H1 (cell line): ENCODE data around the gene SNTG2. TPM values are rescaled to one million over a fixed set of nuclear protein-coding genes. Genes with fewer than 3 reads are reported as not detected.
"Not testable (repeated sequence)": the region's sequence is repeated elsewhere in the genome, so short reads cannot be mapped to it uniquely, and the experiment has no call there.

Experiments
- CTCF ChIA-PET: fragments of 300-600 bp; sonication (Branson Sonifier 250); formaldehyde crosslinking; loops from one replicate; lab custom pipeline; 2021; ENCODE audit not compliant: partially characterized antibody; lab: Charles Lee
- POLR2A ChIA-PET: fragments of 300-600 bp; sonication (Branson Sonifier 250); formaldehyde crosslinking; loops from one replicate; lab custom pipeline; 2021; ENCODE audit warnings: inconsistent platforms; ENCODE audit not compliant: partially characterized antibody; lab: Charles Lee
- DNase-seq, 2 experiments: peaks; one replicate each; pipeline versions ENCODE4 v3.0.0 to v3.0.0-alpha.2; 2010 to 2022; ENCODE audit warnings: low spot score in 2 of 2, low read depth in 1 of 2, mixed read lengths in 1 of 2
- FAIRE-seq: peaks from 2 replicates; lab custom pipeline; 2011; peaks lifted over from hg19 to GRCh38; lab: Jason Lieb, UNC
- H2AFZ ChIP-seq: 2 replicates; pipeline ENCODE4 v1.8.1; 2012; ENCODE audit warnings: low read length, inconsistent platforms
- H2AK5ac ChIP-seq: 2 replicates; pipeline ENCODE4 v1.6.1; 2013; ENCODE audit warnings: low read depth, low read length
- H2BK120ac ChIP-seq: replicated peaks from 2 replicates; pipeline ENCODE3; 2013; ENCODE audit warnings: low read depth, low read length, inconsistent platforms
- H2BK12ac ChIP-seq: 2 replicates; pipeline ENCODE4 v1.6.1; 2013; ENCODE audit warnings: low read depth, low read length
- H2BK15ac ChIP-seq: 2 replicates; pipeline ENCODE4 v1.6.1; 2013; ENCODE audit warnings: low read length
- H2BK20ac ChIP-seq: 2 replicates; pipeline ENCODE4 v1.6.1; 2013; ENCODE audit warnings: low read length
- H2BK5ac ChIP-seq: 2 replicates; pipeline ENCODE4 v1.6.1; 2013; ENCODE audit warnings: low read depth, low read length
- H3K14ac ChIP-seq: 2 replicates; pipeline ENCODE4 v1.6.1; 2013; ENCODE audit warnings: inconsistent platforms; ENCODE audit not compliant: insufficient read length
- H3K18ac ChIP-seq: 2 replicates; pipeline ENCODE4 v1.6.1; 2013; ENCODE audit warnings: low read length; ENCODE audit errors: extremely low read depth
- H3K23ac ChIP-seq: 2 replicates; pipeline ENCODE4 v1.6.1; 2013; ENCODE audit warnings: inconsistent platforms; ENCODE audit not compliant: insufficient read length
- H3K23me2 ChIP-seq: 2 replicates; pipeline ENCODE4 v1.6.1; 2013; ENCODE audit warnings: low read depth, low read length
- H3K27ac ChIP-seq: 2 replicates; pipeline ENCODE4 v1.6.1; 2011; ENCODE audit warnings: low read depth, low read length, inconsistent platforms
- H3K27me3 ChIP-seq, 4 experiments: replicated peaks in 1 of 4; 1 replicate in 1 of 4; 2 replicates in 3 of 4; pipeline versions ENCODE4 v1.6.1 to v1.8.1; 2011 to 2013; ENCODE audit warnings: low read length in 3 of 4, mild to moderate bottlenecking in 3 of 4, inconsistent platforms in 2 of 4, mixed read lengths in 2 of 4, moderate library complexity in 1 of 4; ENCODE audit not compliant: control insufficient read depth in 3 of 4, insufficient read depth in 3 of 4; ENCODE audit errors: extremely low read depth in 1 of 4
- H3K36me3 ChIP-seq, 4 experiments: 2 replicates each; pipeline versions ENCODE4 v1.6.1 to v1.8.1; 2011 to 2013; ENCODE audit warnings: mild to moderate bottlenecking in 4 of 4, low read length in 3 of 4, moderate library complexity in 2 of 4, control low read depth in 1 of 4, inconsistent platforms in 1 of 4; ENCODE audit not compliant: insufficient read depth in 4 of 4, control insufficient read depth in 2 of 4
- H3K4ac ChIP-seq: replicated peaks from 2 replicates; pipeline ENCODE3; 2013; ENCODE audit warnings: low read length, low read depth, mixed read lengths, inconsistent platforms; ENCODE audit not compliant: insufficient read length
- H3K4me1 ChIP-seq, 4 experiments: replicated peaks in 1 of 4; 1 replicate in 1 of 4; 2 replicates in 3 of 4; pipeline versions ENCODE4 v1.6.1 to v1.8.1; 2011 to 2013; ENCODE audit warnings: low read length in 3 of 4, inconsistent platforms in 2 of 4, mixed read lengths in 1 of 4; ENCODE audit not compliant: insufficient read depth in 4 of 4, control insufficient read depth in 3 of 4
- H3K4me2 ChIP-seq, 2 experiments: 2 replicates each; pipeline versions ENCODE4 v1.6.1 to v1.8.1; 2011 to 2013; ENCODE audit warnings: low read depth in 2 of 2, low read length in 2 of 2, control low read depth in 1 of 2, inconsistent platforms in 1 of 2, mild to moderate bottlenecking in 1 of 2; ENCODE audit not compliant: insufficient read depth in 1 of 2
- H3K4me3 ChIP-seq, 4 experiments: fragments of 200-600, 300-600 bp in 1 of 4; sonication (generic), shearing (Covaris generic), sonication (Bioruptor Twin) in 1 of 4; 2 replicates each; pipeline versions ENCODE4 v1.5.1 to v1.8.1; 2011 to 2016; ENCODE audit warnings: low read length in 4 of 4, low read depth in 3 of 4, control low read depth in 2 of 4, inconsistent platforms in 2 of 4, mild to moderate bottlenecking in 2 of 4, mixed read lengths in 1 of 4, moderate library complexity in 1 of 4; ENCODE audit not compliant: insufficient read depth in 2 of 4; ENCODE audit errors: extremely low read depth in 1 of 4
- H3K56ac ChIP-seq: replicated peaks from 2 replicates; pipeline ENCODE3; 2013; ENCODE audit warnings: low read depth, mild to moderate bottlenecking, mixed read lengths, low read length, inconsistent platforms; ENCODE audit not compliant: insufficient read length
- H3K79me1 ChIP-seq: 2 replicates; pipeline ENCODE4 v1.6.1; 2013; ENCODE audit warnings: low read depth, low read length, control low read depth
- H3K79me2 ChIP-seq, 2 experiments: 2 replicates each; pipeline versions ENCODE4 v1.6.1 to v1.8.1; 2012 to 2013; ENCODE audit warnings: low read length in 2 of 2, mild to moderate bottlenecking in 2 of 2, inconsistent platforms in 1 of 2; ENCODE audit not compliant: insufficient read depth in 2 of 2, control insufficient read depth in 1 of 2
- H3K9ac ChIP-seq, 4 experiments: replicated peaks in 1 of 4; 1 replicate in 1 of 4; 2 replicates in 3 of 4; pipeline versions ENCODE4 v1.6.1 to v1.8.1; 2011 to 2013; ENCODE audit warnings: low read depth in 3 of 4, low read length in 3 of 4, control low read depth in 2 of 4, mild to moderate bottlenecking in 2 of 4, moderate library complexity in 2 of 4, inconsistent platforms in 1 of 4; ENCODE audit errors: extremely low read depth in 1 of 4
- H3K9me3 ChIP-seq, 2 experiments: 2 replicates each; pipeline versions ENCODE4 v1.6.1 to v1.8.1; 2012 to 2013; ENCODE audit warnings: mild to moderate bottlenecking in 2 of 2, moderate library complexity in 2 of 2, control low read depth in 1 of 2, inconsistent platforms in 1 of 2, low read depth in 1 of 2, low read length in 1 of 2, mixed read lengths in 1 of 2; ENCODE audit not compliant: insufficient read depth in 2 of 2
- H4K20me1 ChIP-seq, 2 experiments: replicated peaks in 1 of 2; 2 replicates each; pipeline versions ENCODE3 to v1.8.1; 2011 to 2013; ENCODE audit warnings: inconsistent platforms in 2 of 2, low read length in 2 of 2, mild to moderate bottlenecking in 1 of 2; ENCODE audit not compliant: insufficient read depth in 2 of 2, control insufficient read depth in 1 of 2
- H4K5ac ChIP-seq: 2 replicates; pipeline ENCODE4 v1.6.1; 2013; ENCODE audit warnings: low read length, low read depth, mixed read lengths, inconsistent platforms; ENCODE audit not compliant: insufficient read length
- H4K8ac ChIP-seq: 2 replicates; pipeline ENCODE4 v1.8.0; 2013; ENCODE audit warnings: mild to moderate bottlenecking, moderate library complexity, low read length, inconsistent platforms; ENCODE audit not compliant: insufficient read depth; ENCODE audit errors: extremely low read depth
- H4K91ac ChIP-seq: replicated peaks from 2 replicates; pipeline ENCODE3; 2013; ENCODE audit warnings: low read length, mixed read lengths, inconsistent platforms; ENCODE audit not compliant: insufficient read length
- ASH2L ChIP-seq: fragments of 200-600, 300-600 bp; sonication (generic); IDR thresholded peaks from one replicate; pipeline ENCODE4 v1.7.1; 2017; ENCODE audit warnings: low read length
- WGBS, 2 experiments: shearing (Covaris generic) in 1 of 2; methylation state at CpG; one replicate each; pipeline versions ENCODE4 v1.1.6 to v1.1.7; 2013 to 2015; ENCODE audit warnings: low lambda C conversion rate in 2 of 2, mixed read lengths in 2 of 2, inconsistent platforms in 1 of 2, low coverage in 1 of 2, missing lambda C conversion rate in 1 of 2; ENCODE audit not compliant: insufficient replicate concordance in 2 of 2, insufficient coverage in 1 of 2, insufficient read length in 1 of 2; ENCODE audit errors: extremely low coverage in 1 of 2, missing lambda C conversion rate in 1 of 2; 5-methylcytosine and 5-hydroxymethylcytosine counted together
- polyA plus RNA-seq, 7 experiments: library from polyadenylated mRNA; depleted of rRNA in 3 of 7; stranded (reverse) in 5 of 7; unstranded in 2 of 7; fragments of >200 nt in 5 of 7; fragments of 200-250 nt in 2 of 7; gene quantifications; 1 replicate in 5 of 7; 2 replicates in 1 of 7; 4 replicates in 1 of 7; pipeline versions ENCODE4 v1.2.1 to v1.2.3, GENCODE V29; 2011 to 2013; ENCODE audit warnings: missing spikeins in 2 of 7, mixed read lengths in 2 of 7
- total RNA-seq: library from RNA; stranded (reverse); fragmentation: NEBNext Ultra II Directional; extraction: Animal tissue kit (Norgen Biotek cat#: 25700); gene quantifications from 2 replicates; pipeline ENCODE4 v1.2.1, GENCODE V29; 2021

Gene SNTG2
- total and polyA plus RNA-seq, 2 of the 8 experiments (the other 6 are each of a cell fraction or from before 2014, with no cell fraction given), result 6.6 to 18.1 TPM

DNA sequence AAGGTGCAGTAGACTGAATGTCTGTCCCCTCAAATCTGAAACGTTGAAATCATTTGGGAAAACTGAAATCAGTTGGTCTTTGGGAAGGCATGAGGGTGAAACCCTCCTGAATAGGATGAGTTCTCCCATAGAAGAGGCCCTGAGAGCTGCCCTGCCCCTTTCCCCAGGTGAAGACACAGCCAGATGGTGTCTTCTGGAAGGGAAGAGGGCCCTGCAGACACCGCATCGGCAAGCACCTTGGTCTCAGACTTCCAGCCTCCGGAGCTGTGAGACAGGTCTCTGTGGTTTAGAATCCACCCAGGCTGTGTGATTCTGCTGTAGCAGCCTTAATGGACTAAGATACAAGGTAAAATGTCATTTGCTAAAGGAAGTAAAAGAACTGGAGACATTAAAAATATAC is 42.1 kb upstream of the SNTG2 start (continued):
- TF ChIP-seq ASH2L, result no peak

DNA sequence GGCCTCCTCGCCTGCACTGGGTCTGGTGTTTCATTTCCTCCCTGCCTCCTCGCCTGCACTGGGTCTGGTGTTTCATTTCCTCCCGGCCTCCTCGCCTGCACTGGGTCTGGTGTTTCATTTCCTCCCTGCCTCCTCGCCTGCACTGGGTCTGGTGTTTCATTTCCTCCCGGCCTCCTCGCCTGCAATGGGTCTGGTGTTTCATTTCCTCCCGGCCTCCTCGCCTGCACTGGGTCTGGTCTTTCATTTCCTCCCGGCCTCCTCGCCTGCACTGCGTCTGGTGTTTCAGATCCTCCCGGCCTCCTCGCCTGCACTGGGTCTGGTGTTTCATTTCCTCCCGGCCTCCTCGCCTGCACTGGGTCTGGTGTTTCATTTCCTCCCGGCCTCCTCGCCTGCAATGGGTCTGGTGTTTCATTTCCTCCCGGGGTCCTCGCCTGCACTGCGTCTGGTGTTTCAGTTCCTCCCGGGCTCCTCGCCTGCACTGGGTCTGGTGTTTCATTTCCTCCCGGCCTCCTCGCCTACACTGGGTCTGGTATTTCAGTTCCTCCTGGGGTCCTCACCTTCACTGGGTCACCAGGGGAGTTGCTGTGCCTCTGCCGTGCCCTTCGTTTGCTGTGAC is 40.8 kb upstream of the SNTG2 start:
- H3K9me3 ChIP-seq, H3K4me3 ChIP-seq, H3K27me3 ChIP-seq, H3K18ac ChIP-seq, H4K20me1 ChIP-seq, H4K5ac ChIP-seq, H3K14ac ChIP-seq, H3K23ac ChIP-seq, H2AK5ac ChIP-seq, H4K91ac ChIP-seq, H2BK120ac ChIP-seq, H3K23me2 ChIP-seq, H2BK15ac ChIP-seq, H3K56ac ChIP-seq, H3K79me1 ChIP-seq, H3K79me2 ChIP-seq, FAIRE-seq, H2AFZ ChIP-seq, H3K9ac ChIP-seq, H4K8ac ChIP-seq, H3K27ac ChIP-seq, H3K4me1 ChIP-seq, H2BK5ac ChIP-seq, H3K36me3 ChIP-seq, POLR2A ChIA-PET, H3K4me2 ChIP-seq, H2BK12ac ChIP-seq, H2BK20ac ChIP-seq, H3K4ac ChIP-seq: not testable (repeated sequence)
- DNase-seq, result peak in 1 of 2 experiments; percentile 37
- WGBS, 2 experiments, result 86% methylated on average over 23 of the region's 27 CpGs; no CpG with 5 or more reads in 1 of the 2 experiments
- CTCF ChIA-PET, result interaction anchor here (1.1 to 2.5 kb wide), 3 partner anchors 12 to 195 kb away, joined by 3 to 6 read pairs (median 5); no protein-coding TSS in a partner anchor
